ENCODE results near the gene NT5DC3. TPM values are rescaled to one million over a fixed set of nuclear protein-coding genes. Genes with fewer than 3 reads are reported as not detected.

The NT5DC3 gene
- total and polyA plus RNA-seq, 4 donors, result 1.3 to 9.0 (median 4.4) TPM

DNA sequence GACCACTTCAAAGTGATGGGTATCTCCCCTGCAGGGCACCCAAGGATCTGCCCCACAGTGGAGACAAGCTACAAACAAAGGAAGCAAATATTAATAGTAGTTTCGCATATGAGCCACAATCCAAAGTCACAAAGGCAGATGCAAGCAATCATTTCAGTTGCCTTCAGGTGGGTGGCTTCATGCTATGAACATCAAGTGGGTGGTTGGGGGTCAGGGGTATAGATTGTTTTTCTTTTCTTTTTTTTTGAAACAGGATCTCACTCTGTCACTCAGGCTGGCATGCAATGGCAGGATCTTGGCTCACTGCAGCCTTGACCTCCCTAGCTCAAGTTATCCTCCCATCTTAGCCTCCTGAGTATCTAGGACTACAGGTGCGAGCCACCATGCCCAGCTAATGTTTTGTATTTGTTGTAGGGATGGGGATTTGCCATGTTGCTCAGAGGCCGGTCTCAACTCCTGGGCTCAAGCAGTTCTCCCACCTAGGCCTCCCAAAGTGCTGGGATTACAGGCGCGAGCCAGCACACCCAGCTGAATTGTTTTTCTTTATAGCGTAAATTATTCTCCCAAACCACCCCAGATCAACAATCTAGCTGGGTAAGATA, 13.4 kb upstream of the NT5DC3 start:
- no peaks in the 10 kb centered on the region for H3K27me3 ChIP-seq (ENCODE audit: control insufficient read depth in 4 of 4, insufficient read depth in 4 of 4, low read length in 3 of 4)
- H3K36me3 ChIP-seq (ENCODE audit: control insufficient read depth in 4 of 4, insufficient read depth in 3 of 4, low read depth in 1 of 4, low read length in 3 of 4), result no peaks in the 10 kb centered on the region
- TF ChIP-seq RAD21 (IDR thresholded peaks at IDR 0.05) (no peak), ZBTB33 (IDR thresholded peaks at IDR 0.05) (no peak), YY1 (IDR thresholded peaks at IDR 0.05) (no peak), TAF1 (conservative IDR thresholded peaks at IDR 0.05) (no peak), SP1 (IDR thresholded peaks at IDR 0.05) (no peak), JUND (IDR thresholded peaks at IDR 0.05) (no peak), HNF4A (conservative IDR thresholded peaks at IDR 0.05) (no peak), FOXA1 (IDR thresholded peaks at IDR 0.05) (no peak)
- TF ChIP-seq, protein P1, sequence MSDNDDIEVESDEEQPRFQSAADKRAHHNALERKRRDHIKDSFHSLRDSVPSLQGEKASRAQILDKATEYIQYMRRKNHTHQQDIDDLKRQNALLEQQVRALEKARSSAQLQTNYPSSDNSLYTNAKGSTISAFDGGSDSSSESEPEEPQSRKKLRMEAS (IDR thresholded peaks at IDR 0.05), result no peak
- TF ChIP-seq, protein P2, sequence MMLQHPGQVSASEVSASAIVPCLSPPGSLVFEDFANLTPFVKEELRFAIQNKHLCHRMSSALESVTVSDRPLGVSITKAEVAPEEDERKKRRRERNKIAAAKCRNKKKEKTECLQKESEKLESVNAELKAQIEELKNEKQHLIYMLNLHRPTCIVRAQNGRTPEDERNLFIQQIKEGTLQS (IDR thresholded peaks at IDR 0.05), result no peak
- no peak for DNase-seq (ENCODE audit: low spot score)
- H3K27ac ChIP-seq (ENCODE audit: low read depth in 1 of 2, low read length in 2 of 2), result no peak overlapping the region
- H3K9me3 ChIP-seq (ENCODE audit: control insufficient read depth in 4 of 4, low read length in 3 of 4), result no peaks in the 10 kb centered on the region
- H3K4me1 ChIP-seq (ENCODE audit: control insufficient read depth in 4 of 4, insufficient read depth in 4 of 4, low read length in 3 of 4), result peaks cover 0 to 25% (median 17%) of the 10 kb centered on the region in 4 donors
- H3K4me3 ChIP-seq (ENCODE audit: low read depth in 1 of 3, low read length in 3 of 3), result no peak overlapping the region
- WGBS, result 95% methylated on average over 6 of the region's 6 CpGs
- H3K9ac ChIP-seq (ENCODE audit: low read depth in 1 of 2, low read length in 2 of 2), result no peak overlapping the region

GRCh38 chr12:103852498-103852997, 11.5 kb upstream of the NT5DC3 start:
- Histone ChIP-seq H3K4me3 (ENCODE audit: low read depth in 1 of 3, low read length in 3 of 3) (no peak overlapping the region), H3K36me3 (ENCODE audit: control insufficient read depth in 4 of 4, insufficient read depth in 3 of 4, low read depth in 1 of 4, low read length in 3 of 4) (no peaks in the 10 kb centered on the region), H3K27me3 (ENCODE audit: control insufficient read depth in 4 of 4, insufficient read depth in 4 of 4, low read length in 3 of 4) (no peaks in the 10 kb centered on the region), H3K9me3 (ENCODE audit: control insufficient read depth in 4 of 4, low read length in 3 of 4) (no peaks in the 10 kb centered on the region), H3K27ac (ENCODE audit: low read depth in 1 of 2, low read length in 2 of 2) (no peak overlapping the region), H3K9ac (ENCODE audit: low read depth in 1 of 2, low read length in 2 of 2) (no peak overlapping the region), H3K4me1 (ENCODE audit: control insufficient read depth in 4 of 4, insufficient read depth in 4 of 4, low read length in 3 of 4) (peaks cover 1 to 39% (median 29%) of the 10 kb centered on the region in 4 donors)
- 76% methylated on average over 3 of the region's 3 CpGs for WGBS
- TF ChIP-seq HNF4A (conservative IDR thresholded peaks at IDR 0.05) (no peak), RXRA (IDR thresholded peaks at IDR 0.05) (no peak), JUND (IDR thresholded peaks at IDR 0.05) (no peak), EGR1 (IDR thresholded peaks at IDR 0.05; ENCODE audit: low read depth in 2 of 2) (no peak)
- TF ChIP-seq, protein P1 (IDR thresholded peaks at IDR 0.05), result no peak
- DNase-seq (ENCODE audit: low spot score), result no peak

DNA sequence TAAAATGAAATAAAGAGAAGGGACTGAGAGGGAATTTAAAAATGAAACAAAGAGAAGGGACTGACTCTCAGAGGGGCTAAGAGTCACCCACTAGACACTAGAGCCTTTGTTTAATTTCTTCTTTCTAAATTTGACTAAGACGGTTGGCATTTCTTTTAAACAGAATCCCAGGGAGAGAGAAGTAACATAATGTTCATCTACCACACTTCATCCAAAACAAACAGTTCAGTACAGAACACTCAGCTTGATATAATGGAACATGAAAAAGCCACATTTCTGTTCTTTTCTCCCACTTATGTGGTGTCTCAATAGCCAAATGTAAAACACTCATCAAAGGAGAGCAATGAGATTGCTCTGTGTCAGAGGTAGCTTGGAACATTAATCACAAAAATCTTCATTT, 10.1 kb upstream of the NT5DC3 start:
- no peaks in the 10 kb centered on the region for H3K36me3 ChIP-seq (ENCODE audit: control insufficient read depth in 4 of 4, insufficient read depth in 3 of 4, low read depth in 1 of 4, low read length in 3 of 4)
- H3K27ac ChIP-seq (ENCODE audit: low read depth in 1 of 2, low read length in 2 of 2), result no peak overlapping the region
- H3K27me3 ChIP-seq (ENCODE audit: control insufficient read depth in 4 of 4, insufficient read depth in 4 of 4, low read length in 3 of 4), result no peaks in the 10 kb centered on the region
- H3K4me3 ChIP-seq (ENCODE audit: low read depth in 1 of 3, low read length in 3 of 3), result no peak overlapping the region
- H3K9me3 ChIP-seq (ENCODE audit: control insufficient read depth in 4 of 4, low read length in 3 of 4), result no peaks in the 10 kb centered on the region
- DNase-seq (ENCODE audit: low spot score), result no peak
- no peak overlapping the region for H3K9ac ChIP-seq (ENCODE audit: low read depth in 1 of 2, low read length in 2 of 2)
- WGBS, result 36% methylated on average over 1 of the region's 1 CpG
- peaks cover 1 to 41% (median 31%) of the 10 kb centered on the region in 4 donors for H3K4me1 ChIP-seq (ENCODE audit: control insufficient read depth in 4 of 4, insufficient read depth in 4 of 4, low read length in 3 of 4)
- TF ChIP-seq FOXA1 (IDR thresholded peaks at IDR 0.05) (no peak), RAD21 (IDR thresholded peaks at IDR 0.05) (no peak), RXRA (IDR thresholded peaks at IDR 0.05) (no peak)
- TF ChIP-seq, protein P1 (IDR thresholded peaks at IDR 0.05), result no peak
- TF ChIP-seq, protein P3, sequence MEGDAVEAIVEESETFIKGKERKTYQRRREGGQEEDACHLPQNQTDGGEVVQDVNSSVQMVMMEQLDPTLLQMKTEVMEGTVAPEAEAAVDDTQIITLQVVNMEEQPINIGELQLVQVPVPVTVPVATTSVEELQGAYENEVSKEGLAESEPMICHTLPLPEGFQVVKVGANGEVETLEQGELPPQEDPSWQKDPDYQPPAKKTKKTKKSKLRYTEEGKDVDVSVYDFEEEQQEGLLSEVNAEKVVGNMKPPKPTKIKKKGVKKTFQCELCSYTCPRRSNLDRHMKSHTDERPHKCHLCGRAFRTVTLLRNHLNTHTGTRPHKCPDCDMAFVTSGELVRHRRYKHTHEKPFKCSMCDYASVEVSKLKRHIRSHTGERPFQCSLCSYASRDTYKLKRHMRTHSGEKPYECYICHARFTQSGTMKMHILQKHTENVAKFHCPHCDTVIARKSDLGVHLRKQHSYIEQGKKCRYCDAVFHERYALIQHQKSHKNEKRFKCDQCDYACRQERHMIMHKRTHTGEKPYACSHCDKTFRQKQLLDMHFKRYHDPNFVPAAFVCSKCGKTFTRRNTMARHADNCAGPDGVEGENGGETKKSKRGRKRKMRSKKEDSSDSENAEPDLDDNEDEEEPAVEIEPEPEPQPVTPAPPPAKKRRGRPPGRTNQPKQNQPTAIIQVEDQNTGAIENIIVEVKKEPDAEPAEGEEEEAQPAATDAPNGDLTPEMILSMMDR (IDR thresholded peaks at IDR 0.05; ENCODE audit: low read depth, low read length, missing input control), result no peak
